HepG2 (cell line): Measurements from ENCODE around the gene TAF6L. TPM values are rescaled to one million over a fixed set of nuclear protein-coding genes. Genes with fewer than 3 reads are reported as not detected.
A peak's percentile ranks its signal among the peaks of the same experiment; 100 is the strongest.

Source experiments
- ATAC-seq: fragments of 200-7000 bp; cut with Tn5 transposase; 3 replicates; pipeline ENCODE4 v1.9.1; 2020; ENCODE audit warnings: mild to moderate bottlenecking, moderate library complexity
- BruUV-seq: library from RNA; stranded (reverse); fragments of 400-500 nt; replicated peaks from 2 replicates; lab custom pipeline; 2021; lab: Mats Ljungman, UMichigan
- CTCF ChIA-PET: fragments of 300-600 bp; formaldehyde crosslinking; extraction: SDS; loops from one replicate; lab custom pipeline; 2021; ENCODE audit warnings: low total read pairs, inconsistent platforms, low intra/inter-chr PET ratio; lab: Yijun Ruan, JAX
- POLR2A ChIA-PET: fragments of 350-600 bp; sonication (Branson Sonifier 250); formaldehyde crosslinking; loops from one replicate; lab custom pipeline; 2020; ENCODE audit warnings: antibody characterized with exemption, inconsistent platforms; lab: Yijun Ruan, JAX
- DNase-seq: peaks from one replicate; pipeline ENCODE4 v3.0.0-alpha.2; 2015; ENCODE audit warnings: low spot score
- FAIRE-seq: peaks from 3 replicates; lab custom pipeline; 2011; peaks lifted over from hg19 to GRCh38; lab: Jason Lieb, UNC
- H2AFZ ChIP-seq: one replicate; pipeline ENCODE4 v1.6.1; 2011; ENCODE audit warnings: low read length, inconsistent platforms
- H3K27ac ChIP-seq: fragments of 300-600 bp; 3 replicates; pipeline ENCODE4 v1.8.0; 2011; ENCODE audit warnings: mixed run types, mild to moderate bottlenecking, mixed read lengths, low read length, inconsistent platforms; ENCODE audit not compliant: insufficient read depth; ENCODE audit errors: extremely low read length
- H3K27me3 ChIP-seq, 2 experiments: fragments of 200-600 bp in 1 of 2; 2 replicates in 1 of 2; 3 replicates in 1 of 2; pipeline versions ENCODE4 v1.6.0 to v1.8.0; 2011; ENCODE audit warnings: low read length in 2 of 2, mild to moderate bottlenecking in 2 of 2, moderate library complexity in 2 of 2, inconsistent platforms in 1 of 2; ENCODE audit not compliant: insufficient read depth in 2 of 2, control insufficient read depth in 1 of 2
- H3K36me3 ChIP-seq, 2 experiments: fragments of 200-600 bp in 1 of 2; replicated peaks in 1 of 2; 2 replicates in 1 of 2; 3 replicates in 1 of 2; pipeline versions ENCODE4 v1.5.1 to v1.8.0; 2011; ENCODE audit warnings: low read length in 2 of 2, inconsistent platforms in 1 of 2; ENCODE audit not compliant: insufficient read depth in 2 of 2, control insufficient read depth in 1 of 2
- H3K4me1 ChIP-seq: 2 replicates; pipeline ENCODE4 v1.5.1; 2012; ENCODE audit warnings: low read length, inconsistent platforms; ENCODE audit not compliant: insufficient read depth
- H3K4me2 ChIP-seq: 2 replicates; pipeline ENCODE4 v1.6.0; 2011; ENCODE audit warnings: low read depth, low read length, inconsistent platforms
- H3K4me3 ChIP-seq, 3 experiments: fragments of 200-600 bp in 1 of 3; sonication (generic), shearing (Covaris generic) in 1 of 3; replicated peaks in 1 of 3; 2 replicates each; pipeline ENCODE4 v1.5.1; 2011 to 2016; ENCODE audit warnings: low read length in 3 of 3, inconsistent platforms in 2 of 3, low read depth in 2 of 3, mild to moderate bottlenecking in 2 of 3, control low read depth in 1 of 3, mixed read lengths in 1 of 3; ENCODE audit not compliant: insufficient read depth in 1 of 3
- H3K79me2 ChIP-seq: one replicate; pipeline ENCODE4 v1.6.1; 2011; ENCODE audit warnings: low read length, inconsistent platforms; ENCODE audit not compliant: insufficient read depth
- H3K9ac ChIP-seq: 2 replicates; pipeline ENCODE4 v1.6.0; 2011; ENCODE audit warnings: mild to moderate bottlenecking, low read depth, low read length, inconsistent platforms; ENCODE audit not compliant: insufficient read depth
- H3K9me3 ChIP-seq: 2 replicates; pipeline ENCODE4 v1.5.1; 2012; ENCODE audit warnings: mild to moderate bottlenecking, low read length
- H4K20me1 ChIP-seq: 2 replicates; pipeline ENCODE4 v1.6.0; 2011; ENCODE audit warnings: inconsistent platforms, mild to moderate bottlenecking, low read length, moderate library complexity; ENCODE audit not compliant: insufficient read depth
- CREB1 ChIP-seq, 2 experiments: fragments of 450-650 bp in 1 of 2; IDR thresholded peaks; 2 replicates each; pipeline ENCODE4 v1.6.1; 2016 to 2017; ENCODE audit warnings: control low read depth in 1 of 2, mild to moderate bottlenecking in 1 of 2, missing compliant biosample characterization in 1 of 2, missing genetic modification characterization in 1 of 2
- CREM ChIP-seq, 2 experiments: sonication (generic) in 1 of 2; formaldehyde crosslinking in 1 of 2; IDR thresholded peaks; 2 replicates each; pipeline versions ENCODE4 v1.4.0 to v1.6.1; 2016 to 2020; ENCODE audit warnings: antibody characterized with exemption in 1 of 2, mild to moderate bottlenecking in 1 of 2, missing genetic modification reagents in 1 of 2
- ETV6 ChIP-seq: sonication (generic); formaldehyde crosslinking; conservative IDR thresholded peaks from 2 replicates; pipeline ENCODE4 v1.4.0; 2020; ENCODE audit warnings: missing genetic modification reagents
- FOXA3 ChIP-seq: IDR thresholded peaks from 2 replicates; pipeline ENCODE4 v1.6.1; 2016; ENCODE audit warnings: missing genetic modification reagents, missing compliant biosample characterization
- HNRNPL ChIP-seq: fragments of 200-400 bp; formaldehyde crosslinking; IDR thresholded peaks from 2 replicates; pipeline ENCODE4 v1.6.1; 2017; ENCODE audit warnings: mild to moderate bottlenecking, low read depth, low read length
- MYPOP ChIP-seq: sonication (generic); formaldehyde crosslinking; IDR thresholded peaks from 2 replicates; pipeline ENCODE4 v1.8.1; 2023; ENCODE audit warnings: mild to moderate bottlenecking, moderate library complexity, missing genetic modification reagents
- NFYB ChIP-seq: sonication (generic); formaldehyde crosslinking; IDR thresholded peaks from 2 replicates; pipeline ENCODE4 v1.4.0; 2020; ENCODE audit warnings: missing genetic modification reagents
- NFYC ChIP-seq: IDR thresholded peaks from 2 replicates; pipeline ENCODE4 v1.6.1; 2016; ENCODE audit warnings: missing genetic modification reagents, missing compliant biosample characterization
- PAF1 ChIP-seq: IDR thresholded peaks from 2 replicates; pipeline ENCODE4 v1.6.1; 2016; ENCODE audit warnings: missing genetic modification reagents, missing compliant biosample characterization
- PHF21A ChIP-seq: sonication (generic); formaldehyde crosslinking; IDR thresholded peaks from 2 replicates; pipeline ENCODE4 v1.5.0; 2020; ENCODE audit warnings: mild to moderate bottlenecking, missing genetic modification reagents
- RXRB ChIP-seq: IDR thresholded peaks from 2 replicates; pipeline ENCODE4 v1.6.1; 2016; ENCODE audit warnings: borderline replicate concordance, missing genetic modification reagents, missing compliant biosample characterization
- SAFB2 ChIP-seq: sonication (generic); formaldehyde crosslinking; IDR thresholded peaks from 2 replicates; pipeline ENCODE4 v1.5.1; 2020; ENCODE audit warnings: missing genetic modification reagents, low read depth, mild to moderate bottlenecking, borderline replicate concordance
- SALL2 ChIP-seq: sonication (generic); formaldehyde crosslinking; IDR thresholded peaks from 2 replicates; pipeline ENCODE4 v1.8.1; 2023; ENCODE audit warnings: mild to moderate bottlenecking, missing genetic modification reagents, inconsistent platforms
- SMAD9 ChIP-seq: sonication (generic); formaldehyde crosslinking; IDR thresholded peaks from 2 replicates; pipeline ENCODE4 v1.5.1; 2020; ENCODE audit warnings: mild to moderate bottlenecking, missing genetic modification reagents
- XBP1 ChIP-seq: sonication (generic); formaldehyde crosslinking; IDR thresholded peaks from 2 replicates; pipeline ENCODE4 v1.5.0; 2020; ENCODE audit warnings: missing genetic modification reagents
- ZFP62 ChIP-seq: sonication (generic); formaldehyde crosslinking; IDR thresholded peaks from 2 replicates; pipeline ENCODE4 v1.4.0; 2020; ENCODE audit warnings: missing genetic modification reagents
- ZNF121 ChIP-seq: sonication (generic); formaldehyde crosslinking; IDR thresholded peaks from 2 replicates; pipeline ENCODE4 v1.5.0; 2020; ENCODE audit warnings: mild to moderate bottlenecking, missing genetic modification reagents
- ZNF3 ChIP-seq: IDR thresholded peaks from 2 replicates; pipeline ENCODE4 v1.7.0; 2017; ENCODE audit warnings: inconsistent platforms
- ZNF34 ChIP-seq: sonication (generic); formaldehyde crosslinking; IDR thresholded peaks from 2 replicates; pipeline ENCODE4 v1.4.0; 2020; ENCODE audit warnings: mild to moderate bottlenecking, missing genetic modification reagents, borderline replicate concordance
- ZNF430 ChIP-seq: sonication (generic); formaldehyde crosslinking; IDR thresholded peaks from 2 replicates; pipeline ENCODE4 v1.9.0; 2021; ENCODE audit warnings: mild to moderate bottlenecking, missing genetic modification reagents
- ZNF496 ChIP-seq: sonication (generic); formaldehyde crosslinking; IDR thresholded peaks from 2 replicates; pipeline ENCODE4 v1.8.1; 2023; ENCODE audit warnings: mild to moderate bottlenecking, moderate library complexity, missing genetic modification reagents; ENCODE audit not compliant: insufficient replicate concordance
- ZNF501 ChIP-seq: sonication (generic); formaldehyde crosslinking; IDR thresholded peaks from 2 replicates; pipeline ENCODE4 v1.5.1; 2020; ENCODE audit warnings: mild to moderate bottlenecking, moderate library complexity, missing genetic modification reagents
- ZSCAN9 ChIP-seq: IDR thresholded peaks from 2 replicates; pipeline ENCODE4 v1.6.1; 2016; ENCODE audit warnings: borderline replicate concordance
- WGBS: methylation state at CpG from one replicate; pipeline ENCODE4 v1.1.6; 2017; ENCODE audit warnings: low lambda C conversion rate; 5-methylcytosine and 5-hydroxymethylcytosine counted together
- in situ Hi-C: cut with HindIII; loops from 2 replicates; pipeline ENCODE4 v1.10.0; 2017; ENCODE audit warnings: low pct_unique_long_range_greater_than_20kb; ENCODE audit not compliant: extremely low pct_ligation_motif_present
- intact Hi-C: fragments of 100-400 bp; cut with micrococcal nuclease; formaldehyde crosslinking; loops from one replicate; pipeline ENCODE4 v1.10.0; 2022; ENCODE audit not compliant: unreplicated experiment
- polyA plus RNA-seq, 8 experiments: library from polyadenylated mRNA; depleted of rRNA in 3 of 8; stranded (reverse) in 7 of 8; unstranded in 1 of 8; fragments of >200 nt; fragmentation: Illumina TruSeq in 4 of 8; extraction: Trizol in 4 of 8; gene quantifications; 2 replicates each; pipeline versions ENCODE4 v1.2.1 to v1.2.3, GENCODE V29; 2011 to 2016; ENCODE audit warnings: low read depth in 4 of 8, missing spikeins in 1 of 8, mixed read lengths in 1 of 8; ENCODE audit not compliant: insufficient read depth in 1 of 8
- total RNA-seq, 5 experiments: library from RNA; depleted of rRNA; stranded (reverse); fragments of >200 nt; fragmentation: Illumina TruSeq; extraction: Trizol; gene quantifications; 2 replicates each; pipeline ENCODE4 v1.2.3, GENCODE V29; 2016; ENCODE audit warnings: low read depth in 1 of 5
- TF ChIP-seq, protein P1 (sequence below): sonication (generic); formaldehyde crosslinking; IDR thresholded peaks from 2 replicates; pipeline ENCODE4 v1.5.0; 2020; ENCODE audit warnings: missing genetic modification reagents
- TF ChIP-seq, protein P2 (sequence below): sonication (generic); formaldehyde crosslinking; IDR thresholded peaks from 2 replicates; pipeline ENCODE4 v1.5.0; 2020; ENCODE audit warnings: missing genetic modification reagents

Gene TAF6L
- total and polyA plus RNA-seq, 2 of the 13 experiments (the other 11 are each of a cell fraction or from before 2014, with no cell fraction given): 12.6 to 19.4 TPM

- Histone ChIP-seq H3K79me2 (peaks cover 58% of the 10 kb centered on the region), H3K27me3 (peaks cover 0 to 3% of the 10 kb centered on the region in 2 experiments; a peak in 1 of 5 replicates), H3K9me3 (no peaks in the 10 kb centered on the region), H3K4me1 (peaks cover 40% of the 10 kb centered on the region), H4K20me1 (peaks cover 30% of the 10 kb centered on the region), H2AFZ (no peak overlapping the region), H3K36me3 (peaks cover 1 to 19% of the 10 kb centered on the region in 2 experiments), H3K9ac (peak overlapping the region; percentile 95), H3K27ac (peak overlapping the region; percentile 99), H3K4me2 (peak overlapping the region; percentile 91), H3K4me3 (peak overlapping the region; percentile 91 to 100 (median 94))
- in situ Hi-C loops: no loop called here
- DNase-seq (peak; percentile 98), FAIRE-seq (peak; percentile 77), ATAC-seq (peak; percentile 72)
- intact Hi-C loops: loop anchor here (1.0 to 5.0 kb wide), 3 partner anchors 41 to 114 kb away; partner anchors contain the start of gene TMEM179B
- WGBS: under 1% methylated on average over 20 of the region's 20 CpGs
- CTCF ChIA-PET: no interaction called here
- POLR2A ChIA-PET: interaction anchor here (0.6 to 5.7 kb wide), 40 partner anchors 10 to 303 kb away, joined by 3 to 129 read pairs (median 9); partner anchors contain the start of genes AHNAK, B3GAT3, BSCL2 and C11orf98
- no TSS peak for BruUV-seq
- TF ChIP-seq, protein P1, sequence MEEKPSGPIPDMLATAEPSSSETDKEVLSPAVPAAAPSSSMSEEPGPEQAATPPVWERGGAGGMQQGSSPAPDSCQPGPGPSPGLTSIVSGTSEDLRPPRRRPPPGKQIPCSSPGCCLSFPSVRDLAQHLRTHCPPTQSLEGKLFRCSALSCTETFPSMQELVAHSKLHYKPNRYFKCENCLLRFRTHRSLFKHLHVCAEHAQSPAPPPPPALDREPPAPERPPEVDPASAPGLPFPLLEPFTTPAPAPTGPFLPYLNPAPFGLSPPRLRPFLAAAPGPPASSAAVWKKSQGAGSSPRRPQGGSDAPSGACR: 0 out of 2 replicates have a peak, but pooled peaks have one; percentile 14
- TF ChIP-seq CREB1 (IDR thresholded peaks at IDR 0.05): peak; percentile 70
- peak; percentile 77 for TF ChIP-seq CREB1 (CRISPR knock-in tag; IDR thresholded peaks at IDR 0.05)
- no peak for TF ChIP-seq ETV6 (CRISPR knock-in tag)
- peak; percentile 12; the same call in 1 of the 2 replicates for TF ChIP-seq ZNF501 (CRISPR knock-in tag)
- TF ChIP-seq ZSCAN9 (CRISPR knock-in tag): no peak
- 0 out of 2 replicates have a peak, but pooled peaks have one; percentile 2 for TF ChIP-seq ZNF34 (CRISPR knock-in tag)
- TF ChIP-seq ZNF496 (CRISPR knock-in tag): no peak
- TF ChIP-seq CREM (IDR thresholded peaks at IDR 0.05): peak; percentile 3; the same call in 1 of the 2 replicates
- no peak for TF ChIP-seq CREM (CRISPR knock-in tag; IDR thresholded peaks at IDR 0.05)
- TF ChIP-seq NFYC: peak; percentile 85
- TF ChIP-seq SAFB2 (CRISPR knock-in tag): no peak
- TF ChIP-seq ZFP62 (CRISPR knock-in tag): no peak
- TF ChIP-seq NFYB: peak; percentile 91
- peak; percentile 4; the same call in 1 of the 2 replicates for TF ChIP-seq PHF21A
- no peak for TF ChIP-seq XBP1 (CRISPR knock-in tag)
- TF ChIP-seq SMAD9 (CRISPR knock-in tag): no peak
- no peak for TF ChIP-seq PAF1 (CRISPR knock-in tag)
- TF ChIP-seq ZNF121 (CRISPR knock-in tag): no peak
- TF ChIP-seq, protein P2, sequence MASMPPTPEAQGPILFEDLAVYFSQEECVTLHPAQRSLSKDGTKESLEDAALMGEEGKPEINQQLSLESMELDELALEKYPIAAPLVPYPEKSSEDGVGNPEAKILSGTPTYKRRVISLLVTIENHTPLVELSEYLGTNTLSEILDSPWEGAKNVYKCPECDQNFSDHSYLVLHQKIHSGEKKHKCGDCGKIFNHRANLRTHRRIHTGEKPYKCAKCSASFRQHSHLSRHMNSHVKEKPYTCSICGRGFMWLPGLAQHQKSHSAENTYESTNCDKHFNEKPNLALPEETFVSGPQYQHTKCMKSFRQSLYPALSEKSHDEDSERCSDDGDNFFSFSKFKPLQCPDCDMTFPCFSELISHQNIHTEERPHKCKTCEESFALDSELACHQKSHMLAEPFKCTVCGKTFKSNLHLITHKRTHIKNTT (CRISPR knock-in tag): no peak
- TF ChIP-seq SALL2 (CRISPR knock-in tag): no peak
- no peak for TF ChIP-seq RXRB (CRISPR knock-in tag)
- TF ChIP-seq ZNF430 (CRISPR knock-in tag): peak; percentile 1; the same call in 1 of the 2 replicates
- no peak for TF ChIP-seq FOXA3
- no peak for TF ChIP-seq MYPOP (CRISPR knock-in tag)
- TF ChIP-seq ZNF3 (CRISPR knock-in tag): no peak
- TF ChIP-seq HNRNPL: 0 out of 2 replicates have a peak, but pooled peaks have one; percentile 17
Measured at GRCh38 chr11:62727872-62728170, 43.4 kb upstream of the TAF6L start.
